Subcutaneous abdominal adipose tissue (tissue), 5 donors: ENCODE results near the gene CSNK1G1.
A peak's percentile ranks its signal among the peaks of the same experiment; 100 is the strongest.

Experiments
- H3K27ac ChIP-seq: one replicate; pipeline ENCODE4 v1.7.0; 2013; ENCODE audit warnings: low read depth, mild to moderate bottlenecking, inconsistent platforms, low read length, moderate library complexity
- H3K27me3 ChIP-seq, 5 donors: one replicate each; pipeline ENCODE4 v1.7.0; 2013; ENCODE audit warnings: low read length in 5 of 5, inconsistent platforms in 1 of 5; ENCODE audit not compliant: control insufficient read depth in 5 of 5, insufficient read depth in 4 of 5
- H3K36me3 ChIP-seq, 5 donors: one replicate each; pipeline ENCODE4 v1.7.0; 2013; ENCODE audit warnings: low read length in 5 of 5; ENCODE audit not compliant: control insufficient read depth in 5 of 5, insufficient read depth in 5 of 5
- H3K4me1 ChIP-seq, 5 donors: one replicate each; pipeline ENCODE4 v1.7.0; 2013; ENCODE audit warnings: low read length in 5 of 5, mild to moderate bottlenecking in 3 of 5, moderate library complexity in 1 of 5; ENCODE audit not compliant: control insufficient read depth in 5 of 5, insufficient read depth in 5 of 5
- H3K4me3 ChIP-seq, 5 donors: one replicate each; pipeline ENCODE4 v1.7.0; 2013; ENCODE audit warnings: low read length in 5 of 5, low read depth in 1 of 5
- H3K9ac ChIP-seq, 5 donors: one replicate each; pipeline ENCODE4 v1.7.0; 2013; ENCODE audit warnings: low read length in 5 of 5, mild to moderate bottlenecking in 4 of 5, moderate library complexity in 3 of 5
- H3K9me3 ChIP-seq, 5 donors: one replicate each; pipeline ENCODE4 v1.7.0; 2013; ENCODE audit warnings: low read length in 5 of 5; ENCODE audit not compliant: control insufficient read depth in 5 of 5
- donor health status: healthy.
- donor health status: healthy.
- donor health status: healthy.
- donor health status: healthy.
- donor health status: healthy.

The CSNK1G1 gene

DNA sequence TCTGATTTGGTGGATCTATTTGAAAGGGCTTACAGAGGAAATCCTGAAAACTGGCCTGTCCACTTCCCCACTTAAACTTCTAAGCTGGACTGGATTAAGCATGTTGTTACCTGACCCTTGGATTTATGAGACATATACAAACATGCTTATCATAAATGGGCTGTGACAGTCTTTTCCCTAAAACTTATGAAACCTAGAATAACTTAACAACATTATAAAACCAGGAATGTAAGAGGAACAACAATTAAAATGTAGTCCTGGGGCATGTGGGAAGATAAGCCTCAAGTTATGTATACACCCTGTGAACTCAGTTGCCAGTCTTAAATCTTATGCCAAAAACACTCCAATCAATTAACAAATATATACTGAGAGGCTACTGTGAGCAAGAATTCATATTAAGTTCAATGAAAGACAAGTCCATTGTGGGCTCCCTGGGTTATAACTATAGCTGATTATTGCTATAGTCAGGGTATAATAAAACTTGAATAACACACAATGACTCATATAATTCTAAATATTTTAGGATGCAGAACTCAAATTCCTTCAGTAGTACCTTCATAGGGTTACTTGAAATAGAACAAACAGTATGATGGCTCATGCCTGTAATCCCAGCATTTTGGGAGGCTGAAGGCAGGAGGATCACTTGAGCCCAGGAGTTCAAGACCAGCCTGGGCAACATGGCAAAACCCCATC lies 105.9 kb downstream of the CSNK1G1 start:
- H3K4me1 ChIP-seq, result peaks cover 2 to 17% (median 15%) of the 10 kb centered on the region in 5 donors
- H3K27ac ChIP-seq, result peak overlapping the region; percentile 29
- no peaks in the 10 kb centered on the region for H3K9me3 ChIP-seq
- H3K9ac ChIP-seq, result no peak overlapping the region
- H3K4me3 ChIP-seq, result no peak overlapping the region
- H3K27me3 ChIP-seq, result no peaks in the 10 kb centered on the region
- peaks cover 0 to 5% (median 0%) of the 10 kb centered on the region in 5 donors for H3K36me3 ChIP-seq

DNA sequence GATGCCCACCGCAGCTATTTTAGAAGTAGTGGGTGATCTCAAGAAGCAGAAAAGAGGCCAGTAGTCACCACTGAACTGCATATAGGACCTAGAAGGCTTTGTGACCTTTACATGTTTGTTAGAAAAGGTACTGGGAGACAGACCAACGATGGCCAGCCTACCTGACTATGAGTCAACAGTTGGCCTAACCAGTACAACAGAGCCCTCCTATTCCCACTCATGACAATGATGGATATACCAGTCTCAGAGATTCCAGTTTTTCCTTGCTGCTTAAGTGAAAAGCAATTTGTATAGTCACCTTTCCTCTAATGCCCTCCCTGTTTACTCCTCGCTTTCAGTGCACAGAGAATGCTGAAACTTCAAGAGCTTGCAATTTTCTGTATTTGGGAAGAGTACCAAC lies 106.6 kb downstream of the CSNK1G1 start:
- peak overlapping the region; percentile 29 for H3K27ac ChIP-seq
- peaks cover 2 to 17% (median 15%) of the 10 kb centered on the region in 5 donors for H3K4me1 ChIP-seq
- H3K27me3 ChIP-seq, result no peaks in the 10 kb centered on the region
- H3K36me3 ChIP-seq, result peaks cover 0 to 5% (median 0%) of the 10 kb centered on the region in 5 donors
- no peaks in the 10 kb centered on the region for H3K9me3 ChIP-seq
- no peak overlapping the region for H3K4me3 ChIP-seq
- no peak overlapping the region for H3K9ac ChIP-seq

DNA sequence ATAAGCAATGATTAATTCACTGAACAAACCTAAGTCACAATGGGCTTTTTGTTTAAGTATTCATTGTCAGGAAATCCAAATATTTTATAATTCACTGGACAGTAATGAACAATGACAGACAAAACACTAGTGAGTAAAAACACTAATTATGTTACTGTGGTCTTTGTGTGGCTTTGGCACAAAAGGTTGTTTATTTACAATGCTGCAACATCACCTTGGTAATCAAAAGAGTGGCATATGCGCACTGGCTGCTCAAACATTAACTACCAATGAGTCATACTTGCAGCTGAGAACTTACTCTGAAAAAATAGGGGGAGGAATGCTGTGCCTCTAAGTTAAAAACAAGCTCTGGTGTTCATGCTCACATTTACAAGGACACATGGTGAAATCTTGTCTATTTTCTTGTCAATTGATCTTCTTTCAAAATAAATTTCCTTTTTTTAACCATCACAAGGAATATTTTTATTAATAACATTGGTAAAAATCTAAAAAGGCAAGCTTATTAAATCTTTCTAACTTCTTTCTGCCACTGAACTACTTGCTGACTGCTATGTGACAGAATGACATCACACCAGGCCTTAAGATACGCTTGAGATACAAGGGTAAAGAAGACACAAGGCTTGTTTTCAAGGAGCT lies 107.9 kb downstream of the CSNK1G1 start:
- Histone ChIP-seq H3K27me3 (no peaks in the 10 kb centered on the region), H3K9ac (no peak overlapping the region), H3K4me3 (no peak overlapping the region), H3K4me1 (peaks cover 2 to 17% (median 15%) of the 10 kb centered on the region in 5 donors), H3K27ac (peak overlapping the region; percentile 35), H3K36me3 (peaks cover 0 to 5% (median 0%) of the 10 kb centered on the region in 5 donors), H3K9me3 (no peaks in the 10 kb centered on the region)

DNA sequence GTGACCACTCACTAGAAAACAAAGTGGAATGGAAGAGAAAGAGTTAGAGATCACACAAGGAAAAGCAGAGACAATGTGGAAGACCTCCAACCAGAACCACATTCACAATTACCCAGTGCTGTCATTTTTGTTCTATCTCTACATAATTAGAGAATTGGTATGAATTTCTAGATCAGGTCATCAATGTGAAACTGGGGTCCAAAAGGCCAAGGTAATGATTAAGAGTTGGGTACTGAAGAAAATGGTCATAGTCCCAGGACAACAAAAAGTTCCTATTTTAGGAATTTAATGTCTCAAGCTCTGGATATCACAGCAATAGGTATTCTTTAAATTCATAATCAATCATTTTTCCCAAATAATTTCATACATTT lies 108.5 kb downstream of the CSNK1G1 start:
- Histone ChIP-seq H3K4me3 (no peak overlapping the region), H3K9ac (no peak overlapping the region), H3K36me3 (peaks cover 0 to 5% (median 0%) of the 10 kb centered on the region in 5 donors), H3K9me3 (no peaks in the 10 kb centered on the region), H3K4me1 (peaks cover 2 to 17% (median 15%) of the 10 kb centered on the region in 5 donors), H3K27ac (peak overlapping the region; percentile 35), H3K27me3 (no peaks in the 10 kb centered on the region)

DNA sequence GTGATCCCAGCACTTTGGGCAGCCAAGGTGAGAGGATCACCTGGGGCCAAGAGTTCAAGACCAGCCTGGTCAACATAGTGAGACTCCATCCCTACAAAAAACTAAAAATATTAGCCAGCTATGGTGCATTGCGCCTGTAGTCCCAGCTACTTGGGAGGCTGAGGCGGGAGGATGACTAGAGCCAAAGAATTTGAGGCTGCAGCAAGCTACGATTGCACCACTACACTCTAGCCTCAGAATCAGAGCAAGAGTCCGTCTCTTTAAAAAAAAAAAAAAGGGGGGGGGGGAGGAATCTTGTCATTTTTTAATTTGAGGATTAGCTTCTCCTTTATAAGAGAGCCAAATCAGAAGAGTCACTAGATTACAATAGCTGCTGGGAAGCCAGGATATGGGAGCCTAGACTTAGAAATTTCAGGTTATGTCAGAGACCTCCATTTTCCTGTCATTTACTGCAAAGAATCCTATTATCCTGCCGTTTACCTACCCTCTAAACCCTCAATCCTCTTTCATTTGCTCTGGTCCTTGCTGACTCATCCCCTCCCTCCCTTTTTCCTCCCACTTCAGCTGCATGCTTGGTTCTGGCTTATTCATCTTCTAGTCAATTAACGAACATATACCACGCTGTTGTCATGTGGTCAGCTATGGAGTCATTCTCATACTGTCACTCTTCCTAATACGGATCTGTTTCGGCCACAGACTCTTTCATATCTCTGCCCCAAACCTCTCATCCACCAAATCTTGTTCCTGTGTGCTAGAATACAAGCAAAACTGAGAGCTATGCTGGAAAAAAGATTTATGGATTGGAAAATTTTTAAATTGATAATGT lies 109.4 kb downstream of the CSNK1G1 start:
- no peak overlapping the region for H3K27ac ChIP-seq
- peaks cover 0 to 5% (median 0%) of the 10 kb centered on the region in 5 donors for H3K36me3 ChIP-seq
- H3K4me3 ChIP-seq, result no peak overlapping the region
- no peaks in the 10 kb centered on the region for H3K27me3 ChIP-seq
- no peaks in the 10 kb centered on the region for H3K9me3 ChIP-seq
- peaks cover 2 to 17% (median 15%) of the 10 kb centered on the region in 5 donors for H3K4me1 ChIP-seq
- no peak overlapping the region for H3K9ac ChIP-seq

DNA sequence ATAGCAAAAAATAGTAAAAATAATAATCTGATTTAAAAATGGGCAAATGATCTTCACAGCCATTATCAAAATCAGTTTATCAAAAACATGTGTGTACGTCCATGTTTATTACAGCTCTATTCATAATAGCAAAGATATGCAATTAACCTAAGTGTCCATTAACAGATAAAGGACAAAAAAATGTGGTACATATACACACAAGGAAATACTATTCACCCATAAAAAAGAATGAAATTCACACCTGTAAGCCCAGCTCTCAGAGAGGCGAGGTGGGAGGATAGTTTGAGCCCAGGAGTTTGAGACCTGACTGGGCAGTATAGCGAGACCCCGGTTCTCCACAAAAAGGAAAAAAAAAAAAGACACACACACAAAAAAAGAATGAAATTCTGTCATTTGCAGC lies 110.6 kb downstream of the CSNK1G1 start:
- Histone ChIP-seq H3K9ac (no peak overlapping the region), H3K27ac (no peak overlapping the region), H3K4me3 (no peak overlapping the region), H3K9me3 (no peaks in the 10 kb centered on the region), H3K27me3 (no peaks in the 10 kb centered on the region), H3K36me3 (peaks cover 0 to 5% (median 0%) of the 10 kb centered on the region in 5 donors), H3K4me1 (peaks cover 2 to 17% (median 15%) of the 10 kb centered on the region in 5 donors)

DNA sequence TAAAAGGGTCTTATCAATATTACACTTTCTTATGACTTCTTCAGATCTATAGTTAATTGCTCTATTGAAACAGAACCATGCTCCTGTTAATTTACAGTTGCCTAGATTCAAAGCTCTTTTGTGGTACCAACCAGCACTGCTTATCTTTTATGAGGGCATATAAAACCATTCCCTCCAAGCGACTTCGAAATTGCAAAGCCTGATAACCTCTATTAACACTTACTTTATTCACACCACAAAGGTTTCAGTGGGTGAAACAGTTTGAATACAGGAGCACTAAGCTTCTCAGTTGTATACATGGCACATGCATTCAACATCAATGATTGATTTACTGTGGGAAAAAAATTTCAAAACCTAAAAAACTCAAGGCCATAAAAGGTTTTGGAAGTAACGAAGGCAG lies 118.3 kb downstream of the CSNK1G1 start:
- H3K27me3 ChIP-seq, result no peaks in the 10 kb centered on the region
- H3K36me3 ChIP-seq, result no peaks in the 10 kb centered on the region
- H3K4me3 ChIP-seq, result no peak overlapping the region
- H3K9ac ChIP-seq, result no peak overlapping the region
- no peaks in the 10 kb centered on the region for H3K9me3 ChIP-seq
- no peaks in the 10 kb centered on the region for H3K4me1 ChIP-seq
- no peak overlapping the region for H3K27ac ChIP-seq

DNA sequence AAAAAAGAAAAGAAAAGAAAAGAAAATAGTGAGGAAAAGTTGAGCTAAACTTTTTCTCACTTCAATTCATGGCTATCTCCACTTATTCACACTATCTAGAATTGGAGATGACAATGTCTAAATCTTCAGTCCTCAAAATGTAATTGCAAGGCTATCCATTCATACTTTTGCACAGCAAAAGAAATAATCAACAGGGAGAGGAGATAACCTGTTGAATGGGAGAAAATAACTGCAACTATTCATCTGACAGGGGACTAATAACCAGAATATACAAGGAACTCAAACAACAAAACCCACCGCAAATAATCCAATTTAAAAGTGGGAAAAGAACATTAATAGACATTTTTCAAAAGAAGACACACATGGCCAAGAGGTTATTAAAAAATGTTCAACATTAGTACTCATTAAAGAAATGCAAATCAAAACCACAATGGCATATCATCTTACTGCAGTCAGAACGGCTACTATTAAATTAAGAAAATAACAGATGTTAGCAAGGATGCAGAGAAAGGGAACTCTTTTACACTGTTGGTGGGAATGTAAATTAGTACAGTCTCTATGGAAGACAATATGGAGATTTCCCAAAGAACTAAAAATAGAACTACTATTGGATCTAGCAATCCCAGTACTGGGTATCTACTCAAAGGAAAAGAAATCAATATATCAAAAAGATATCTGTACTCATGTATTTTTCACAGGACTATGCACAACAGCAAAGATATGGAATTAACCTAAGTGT lies 119.6 kb downstream of the CSNK1G1 start:
- no peaks in the 10 kb centered on the region for H3K27me3 ChIP-seq
- no peak overlapping the region for H3K9ac ChIP-seq
- no peak overlapping the region for H3K4me3 ChIP-seq
- no peaks in the 10 kb centered on the region for H3K36me3 ChIP-seq
- no peak overlapping the region for H3K27ac ChIP-seq
- H3K4me1 ChIP-seq, result no peaks in the 10 kb centered on the region
- H3K9me3 ChIP-seq, result no peaks in the 10 kb centered on the region

DNA sequence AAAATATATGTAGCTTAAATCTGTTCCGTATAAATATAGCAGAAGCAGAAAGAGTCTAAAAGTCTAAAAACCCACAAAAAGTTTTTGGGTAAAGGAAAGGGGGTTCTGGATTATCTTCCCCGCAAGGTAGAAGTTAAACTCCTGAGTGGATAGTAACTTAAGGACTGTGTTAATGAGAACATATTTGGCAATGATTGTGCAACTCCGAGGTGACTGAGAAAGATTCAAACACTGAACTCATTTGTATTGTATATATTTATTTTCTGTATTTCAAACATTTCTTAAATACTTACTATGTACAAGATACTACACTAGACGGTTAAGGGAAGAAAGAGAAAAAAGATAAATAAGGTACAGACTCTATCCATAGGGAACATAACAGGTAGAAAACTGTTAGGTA lies 120.4 kb downstream of the CSNK1G1 start:
- Histone ChIP-seq H3K9me3 (no peaks in the 10 kb centered on the region), H3K27me3 (no peaks in the 10 kb centered on the region), H3K4me3 (no peak overlapping the region), H3K9ac (no peak overlapping the region), H3K36me3 (no peaks in the 10 kb centered on the region), H3K4me1 (no peaks in the 10 kb centered on the region), H3K27ac (no peak overlapping the region)
